GM21381 (cell line): ENCODE measurements around the gene BCL2.

ENCODE experiments used
- ATAC-seq: cut with Tn5 transposase; IDR thresholded peaks from one replicate; pipeline ENCODE4 v1.9.1; 2021; ENCODE audit warnings: mild to moderate bottlenecking, moderate library complexity; ENCODE audit not compliant: unreplicated experiment

The BCL2 gene

DNA sequence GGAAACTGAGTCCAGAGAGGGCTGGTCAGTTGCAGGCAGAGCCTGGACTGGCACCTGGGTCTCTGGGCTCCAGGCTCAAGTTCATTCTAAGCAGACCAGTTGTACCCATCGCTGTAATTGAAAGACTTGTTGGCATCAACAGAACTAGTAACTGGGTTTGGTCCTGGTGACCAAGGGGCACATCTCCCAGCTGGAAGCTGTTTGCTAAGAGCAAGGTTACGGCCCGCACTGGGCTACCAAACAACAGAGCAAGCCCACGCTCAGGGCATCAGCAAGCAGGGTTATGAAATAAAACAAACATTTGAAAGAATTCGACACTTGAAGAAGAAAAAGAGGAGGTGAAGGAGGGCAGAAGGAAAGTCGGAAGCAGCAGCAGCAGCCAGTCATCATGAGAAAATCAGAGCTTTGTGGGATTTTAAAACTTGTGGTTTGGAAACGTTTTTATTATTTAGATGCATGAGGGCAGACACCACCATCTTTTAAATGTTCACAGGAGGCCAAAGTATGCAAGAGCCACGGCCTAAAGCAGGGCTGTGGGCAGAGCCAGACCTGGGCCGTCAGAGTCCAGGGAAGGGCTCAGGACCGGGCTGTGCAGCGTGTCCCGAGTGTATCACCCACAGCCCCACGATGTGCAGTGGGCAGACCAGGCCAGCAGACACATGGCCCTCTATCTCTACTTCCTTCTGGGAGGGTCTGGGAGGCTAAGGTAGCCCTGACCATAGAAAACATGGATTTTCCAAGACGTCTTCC is 220.3 kb downstream of the BCL2 start:
- ATAC-seq, result peak; percentile 1

GRCh38 chr18:63098018-63098981 is 221.3 kb downstream of the BCL2 start:
- ATAC-seq, result peak; percentile 68

GRCh38 chr18:63097178-63097577 is 222.4 kb downstream of the BCL2 start:
- no peak for ATAC-seq

DNA sequence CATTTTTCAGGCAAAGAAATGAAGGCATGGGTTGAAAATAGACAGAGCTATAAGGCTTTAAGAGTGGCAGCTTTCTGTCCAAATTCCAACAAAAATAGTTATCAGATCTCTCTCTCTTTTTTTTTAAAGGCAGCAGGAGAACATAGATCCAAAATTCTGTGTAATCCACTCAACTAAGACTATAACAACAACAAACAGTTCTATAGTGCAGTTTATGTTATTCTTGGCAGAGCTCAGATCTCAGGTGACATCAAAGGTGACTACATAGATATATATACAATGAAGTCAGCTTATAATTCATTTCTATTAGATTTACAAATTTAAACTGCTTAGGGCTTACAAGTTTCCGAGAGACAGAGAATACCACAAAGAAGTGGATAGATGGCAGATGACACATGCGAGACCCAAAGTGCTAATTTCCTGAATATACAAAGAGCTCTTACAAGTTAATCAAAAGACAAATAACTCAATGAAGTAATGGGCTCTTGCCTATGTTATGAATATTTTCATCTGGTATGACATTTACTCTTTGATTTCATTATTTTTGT is 223.2 kb downstream of the BCL2 start:
- no peak for ATAC-seq

GRCh38 chr18:63095768-63096167 is 223.8 kb downstream of the BCL2 start:
- no peak for ATAC-seq

DNA sequence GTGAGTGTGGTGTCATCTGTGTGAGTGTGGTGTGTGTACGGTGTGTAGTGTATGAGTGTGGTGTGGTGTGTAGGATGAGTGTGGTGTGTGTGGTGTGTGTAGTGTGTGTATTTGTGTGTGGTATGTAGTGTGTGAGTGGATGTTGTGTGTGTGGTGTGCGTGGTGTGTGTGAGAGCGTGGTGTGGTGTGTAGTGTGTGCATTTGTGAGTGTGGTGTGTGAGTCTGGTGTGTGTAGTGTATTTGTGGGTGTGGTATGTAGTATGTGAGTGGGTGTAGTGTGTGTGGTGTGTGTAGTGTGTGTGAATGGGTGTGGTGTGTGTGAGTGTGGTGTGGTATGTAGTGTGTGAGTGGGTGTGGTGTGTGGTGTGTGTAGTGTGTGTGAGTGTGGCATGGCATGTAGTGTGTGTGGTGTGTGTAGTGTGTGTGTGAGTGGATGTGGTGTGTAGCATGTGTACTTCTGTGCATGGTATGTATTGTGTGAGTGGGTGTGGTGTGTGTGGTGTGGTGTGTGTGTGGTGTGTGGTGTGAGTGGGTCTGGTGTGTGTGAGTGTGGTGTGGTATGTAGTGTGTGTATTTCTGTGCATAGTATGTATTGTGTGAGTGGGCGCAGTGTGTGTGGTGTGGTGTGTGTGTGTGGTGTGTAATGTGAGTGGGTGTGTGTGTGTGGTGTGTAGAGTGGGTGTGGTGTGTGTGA is 227.8 kb downstream of the BCL2 start:
- no peak for ATAC-seq

DNA sequence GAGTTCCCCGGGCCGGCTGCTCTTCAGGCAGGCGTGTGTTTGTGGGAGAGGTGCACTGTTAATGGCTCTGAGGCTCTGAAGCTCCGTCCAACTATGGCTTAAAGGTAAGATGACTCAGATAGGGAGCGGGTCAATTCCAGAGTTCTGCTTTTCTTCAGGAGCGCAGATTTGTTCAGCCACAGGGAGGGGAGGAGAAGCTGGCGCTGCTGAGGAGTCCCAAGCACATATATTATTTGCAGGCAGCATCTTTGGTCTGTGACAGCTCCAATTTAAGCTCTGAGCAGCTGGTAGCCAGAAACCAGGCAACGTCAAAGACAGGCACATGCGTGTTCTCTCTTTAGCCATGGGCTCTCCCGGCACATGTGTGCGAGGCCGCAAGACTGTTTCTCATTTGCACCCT is 229.2 kb downstream of the BCL2 start:
- no peak for ATAC-seq

GRCh38 chr18:63089041-63089440 is 230.5 kb downstream of the BCL2 start:
- ATAC-seq, result no peak

GRCh38 chr18:63088262-63088661 is 231.3 kb downstream of the BCL2 start:
- no peak for ATAC-seq

- ATAC-seq, result no peak
Measured at GRCh38 chr18:63087421-63088230, 231.9 kb downstream of the BCL2 start.

DNA sequence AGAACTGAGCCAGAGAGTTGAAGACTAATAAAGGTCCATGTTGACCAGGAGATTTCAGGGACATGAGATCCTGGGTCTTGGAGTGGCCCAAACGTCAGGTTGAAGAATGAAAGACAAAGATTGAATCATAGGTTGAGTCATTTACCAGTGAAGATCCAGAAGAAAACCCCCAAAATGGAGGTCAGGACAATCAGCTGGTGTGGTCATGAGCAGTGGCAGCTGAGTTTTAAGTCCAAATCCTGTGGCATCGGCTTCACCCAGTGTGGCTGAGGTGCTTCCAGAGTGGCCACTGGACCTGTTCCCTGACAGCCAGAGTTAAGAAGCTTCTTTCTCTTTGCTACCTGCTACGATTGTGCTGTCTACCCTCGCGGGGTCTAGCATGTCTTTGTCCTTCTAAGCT is 234.0 kb downstream of the BCL2 start:
- ATAC-seq, result no peak

GRCh38 chr18:63084219-63084618 is 235.3 kb downstream of the BCL2 start:
- ATAC-seq, result no peak

GRCh38 chr18:63083555-63083954 is 236.0 kb downstream of the BCL2 start:
- ATAC-seq, result no peak

GRCh38 chr18:63083020-63083531 is 236.5 kb downstream of the BCL2 start:
- no peak for ATAC-seq

- ATAC-seq, result no peak
Measured at GRCh38 chr18:63082366-63083019, 237.1 kb downstream of the BCL2 start.

GRCh38 chr18:63079114-63079513 is 240.5 kb downstream of the BCL2 start:
- ATAC-seq, result peak; percentile 44

DNA sequence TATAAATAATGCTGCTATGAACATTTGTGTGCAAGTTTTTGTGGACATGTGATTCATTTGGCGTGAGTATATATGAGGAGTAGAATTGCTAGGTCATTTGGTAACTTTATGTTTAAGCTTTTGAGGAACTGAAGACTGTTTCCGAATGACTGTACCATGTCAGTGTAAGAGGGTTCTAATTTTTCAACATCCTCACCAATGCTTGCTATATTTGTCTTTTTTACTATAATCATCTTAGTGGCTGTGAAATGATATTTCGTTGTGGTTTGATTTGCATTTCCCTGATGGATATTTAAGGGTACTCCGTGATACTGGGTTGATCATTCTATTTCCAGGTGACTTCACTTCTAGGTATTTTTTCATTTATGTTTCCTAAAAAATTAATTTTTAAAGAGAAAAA is 241.1 kb downstream of the BCL2 start:
- ATAC-seq, result peak; percentile 84

- peak; percentile 31 for ATAC-seq
Measured at GRCh38 chr18:63074981-63075404, 244.6 kb downstream of the BCL2 start.

DNA sequence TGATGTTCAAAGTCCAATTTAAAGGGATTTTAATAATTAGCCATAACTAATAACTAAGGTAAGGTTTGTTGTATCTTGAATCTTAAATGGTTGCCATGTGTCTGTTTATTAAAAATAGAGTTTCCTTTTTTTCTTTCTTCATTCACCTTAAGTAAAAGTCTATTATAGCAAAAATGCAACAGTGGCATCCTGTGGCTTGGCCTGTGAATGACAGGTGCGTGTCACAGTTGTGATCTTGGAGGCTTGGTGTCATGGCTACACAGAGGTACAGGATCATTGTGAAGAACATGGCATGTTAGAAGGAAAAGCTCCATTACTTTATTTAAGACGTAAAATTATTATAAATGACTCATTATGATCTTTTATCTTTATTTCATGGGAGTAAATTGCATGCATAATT is 246.1 kb downstream of the BCL2 start:
- ATAC-seq, result peak; percentile 47
